HepG2 (cell line): ENCODE data around the gene KIAA1217. TPM values are rescaled to one million over a fixed set of nuclear protein-coding genes. Genes with fewer than 3 reads are reported as not detected.

ENCODE experiments used
- ATAC-seq: fragments of 200-7000 bp; cut with Tn5 transposase; 3 replicates; pipeline ENCODE4 v1.9.1; 2020; ENCODE audit warnings: mild to moderate bottlenecking, moderate library complexity
- BruUV-seq: library from RNA; stranded (reverse); fragments of 400-500 nt; replicated peaks from 2 replicates; lab custom pipeline; 2021; lab: Mats Ljungman, UMichigan
- CTCF ChIA-PET: fragments of 300-600 bp; formaldehyde crosslinking; extraction: SDS; loops from one replicate; lab custom pipeline; 2021; ENCODE audit warnings: low total read pairs, inconsistent platforms, low intra/inter-chr PET ratio; lab: Yijun Ruan, JAX
- POLR2A ChIA-PET: fragments of 350-600 bp; sonication (Branson Sonifier 250); formaldehyde crosslinking; loops from one replicate; lab custom pipeline; 2020; ENCODE audit warnings: antibody characterized with exemption, inconsistent platforms; lab: Yijun Ruan, JAX
- DNase-seq: peaks from one replicate; pipeline ENCODE4 v3.0.0-alpha.2; 2015; ENCODE audit warnings: low spot score
- FAIRE-seq: peaks from 3 replicates; lab custom pipeline; 2011; peaks lifted over from hg19 to GRCh38; lab: Jason Lieb, UNC
- H2AFZ ChIP-seq: one replicate; pipeline ENCODE4 v1.6.1; 2011; ENCODE audit warnings: low read length, inconsistent platforms
- H3K27ac ChIP-seq: fragments of 300-600 bp; 3 replicates; pipeline ENCODE4 v1.8.0; 2011; ENCODE audit warnings: mixed run types, mild to moderate bottlenecking, mixed read lengths, low read length, inconsistent platforms; ENCODE audit not compliant: insufficient read depth; ENCODE audit errors: extremely low read length
- H3K27me3 ChIP-seq, 2 experiments: fragments of 200-600 bp in 1 of 2; 2 replicates in 1 of 2; 3 replicates in 1 of 2; pipeline versions ENCODE4 v1.6.0 to v1.8.0; 2011; ENCODE audit warnings: low read length in 2 of 2, mild to moderate bottlenecking in 2 of 2, moderate library complexity in 2 of 2, inconsistent platforms in 1 of 2; ENCODE audit not compliant: insufficient read depth in 2 of 2, control insufficient read depth in 1 of 2
- H3K36me3 ChIP-seq, 2 experiments: fragments of 200-600 bp in 1 of 2; replicated peaks in 1 of 2; 2 replicates in 1 of 2; 3 replicates in 1 of 2; pipeline versions ENCODE4 v1.5.1 to v1.8.0; 2011; ENCODE audit warnings: low read length in 2 of 2, inconsistent platforms in 1 of 2; ENCODE audit not compliant: insufficient read depth in 2 of 2, control insufficient read depth in 1 of 2
- H3K4me1 ChIP-seq: 2 replicates; pipeline ENCODE4 v1.5.1; 2012; ENCODE audit warnings: low read length, inconsistent platforms; ENCODE audit not compliant: insufficient read depth
- H3K4me2 ChIP-seq: 2 replicates; pipeline ENCODE4 v1.6.0; 2011; ENCODE audit warnings: low read depth, low read length, inconsistent platforms
- H3K4me3 ChIP-seq, 3 experiments: fragments of 200-600 bp in 1 of 3; sonication (generic), shearing (Covaris generic) in 1 of 3; replicated peaks in 1 of 3; 2 replicates each; pipeline ENCODE4 v1.5.1; 2011 to 2016; ENCODE audit warnings: low read length in 3 of 3, inconsistent platforms in 2 of 3, low read depth in 2 of 3, mild to moderate bottlenecking in 2 of 3, control low read depth in 1 of 3, mixed read lengths in 1 of 3; ENCODE audit not compliant: insufficient read depth in 1 of 3
- H3K79me2 ChIP-seq: one replicate; pipeline ENCODE4 v1.6.1; 2011; ENCODE audit warnings: low read length, inconsistent platforms; ENCODE audit not compliant: insufficient read depth
- H3K9ac ChIP-seq: 2 replicates; pipeline ENCODE4 v1.6.0; 2011; ENCODE audit warnings: mild to moderate bottlenecking, low read depth, low read length, inconsistent platforms; ENCODE audit not compliant: insufficient read depth
- H3K9me3 ChIP-seq: 2 replicates; pipeline ENCODE4 v1.5.1; 2012; ENCODE audit warnings: mild to moderate bottlenecking, low read length
- H4K20me1 ChIP-seq: 2 replicates; pipeline ENCODE4 v1.6.0; 2011; ENCODE audit warnings: inconsistent platforms, mild to moderate bottlenecking, low read length, moderate library complexity; ENCODE audit not compliant: insufficient read depth
- ATF5 ChIP-seq: sonication (generic); formaldehyde crosslinking; IDR thresholded peaks from 2 replicates; pipeline ENCODE4 v1.4.0; 2020; ENCODE audit warnings: mild to moderate bottlenecking, low read depth, missing genetic modification reagents
- GMEB1 ChIP-seq: sonication (generic); formaldehyde crosslinking; IDR thresholded peaks from 2 replicates; pipeline ENCODE4 v1.5.1; 2020; ENCODE audit warnings: missing genetic modification reagents, mild to moderate bottlenecking, borderline replicate concordance
- GTF3A ChIP-seq: sonication (generic); formaldehyde crosslinking; conservative IDR thresholded peaks from 2 replicates; pipeline ENCODE4 v1.4.0; 2020; ENCODE audit warnings: mild to moderate bottlenecking, missing genetic modification reagents
- JUNB ChIP-seq: sonication (generic); formaldehyde crosslinking; IDR thresholded peaks from 2 replicates; pipeline ENCODE4 v1.8.0; 2022; ENCODE audit warnings: missing genetic modification reagents, mild to moderate bottlenecking, borderline replicate concordance
- KAT7 ChIP-seq: IDR thresholded peaks from 2 replicates; pipeline ENCODE4 v1.6.1; 2018; ENCODE audit warnings: borderline replicate concordance, missing compliant biosample characterization
- MAF1 ChIP-seq: sonication (generic); formaldehyde crosslinking; IDR thresholded peaks from 2 replicates; pipeline ENCODE4 v1.5.0; 2020; ENCODE audit warnings: missing genetic modification reagents, borderline replicate concordance
- MTERF4 ChIP-seq: sonication (generic); formaldehyde crosslinking; IDR thresholded peaks from 2 replicates; pipeline ENCODE4 v1.8.0; 2023; ENCODE audit warnings: mild to moderate bottlenecking, missing genetic modification reagents
- RORA ChIP-seq: sonication (generic); formaldehyde crosslinking; IDR thresholded peaks from 2 replicates; pipeline ENCODE4 v1.5.0; 2020; ENCODE audit warnings: mild to moderate bottlenecking, missing genetic modification reagents, moderate library complexity
- TGIF2 ChIP-seq: IDR thresholded peaks from 2 replicates; pipeline ENCODE4 v1.6.1; 2016; ENCODE audit warnings: control low read depth, missing compliant biosample characterization
- UBTF ChIP-seq: sonication (generic); formaldehyde crosslinking; IDR thresholded peaks from 2 replicates; pipeline ENCODE4 v1.4.0; 2020; ENCODE audit warnings: mild to moderate bottlenecking, missing genetic modification reagents
- ZBTB7A ChIP-seq: sonication (generic); formaldehyde crosslinking; IDR thresholded peaks from 2 replicates; pipeline ENCODE4 v1.8.0; 2022; ENCODE audit warnings: mild to moderate bottlenecking, missing genetic modification reagents
- ZEB1 ChIP-seq: IDR thresholded peaks from 2 replicates; pipeline ENCODE4 v1.6.1; 2012; ENCODE audit warnings: mild to moderate bottlenecking, low read depth, inconsistent platforms; ENCODE audit not compliant: insufficient replicate concordance
- ZFP41 ChIP-seq: sonication (generic); formaldehyde crosslinking; IDR thresholded peaks from 2 replicates; pipeline ENCODE4 v1.4.0; 2020; ENCODE audit warnings: mild to moderate bottlenecking, missing genetic modification reagents, borderline replicate concordance
- ZNF205 ChIP-seq: IDR thresholded peaks from 2 replicates; pipeline ENCODE4 v1.6.1; 2018; ENCODE audit warnings: missing biosample characterization, missing genetic modification reagents
- ZNF382 ChIP-seq: sonication (generic); formaldehyde crosslinking; IDR thresholded peaks from 2 replicates; pipeline ENCODE4 v1.5.0; 2020; ENCODE audit warnings: missing genetic modification reagents, mild to moderate bottlenecking, borderline replicate concordance
- ZNF510 ChIP-seq: sonication (generic); formaldehyde crosslinking; IDR thresholded peaks from 2 replicates; pipeline ENCODE4 v1.4.0; 2020; ENCODE audit warnings: low read depth, mild to moderate bottlenecking, missing genetic modification reagents
- ZNF800 ChIP-seq: sonication (generic); formaldehyde crosslinking; IDR thresholded peaks from 2 replicates; pipeline ENCODE4 v1.4.0; 2020; ENCODE audit warnings: missing genetic modification reagents
- ZSCAN25 ChIP-seq: sonication (generic); formaldehyde crosslinking; IDR thresholded peaks from 2 replicates; pipeline ENCODE4 v1.8.0; 2022; ENCODE audit warnings: mild to moderate bottlenecking, missing genetic modification reagents
- WGBS: methylation state at CpG from one replicate; pipeline ENCODE4 v1.1.6; 2017; ENCODE audit warnings: low lambda C conversion rate; 5-methylcytosine and 5-hydroxymethylcytosine counted together
- in situ Hi-C: cut with HindIII; loops from 2 replicates; pipeline ENCODE4 v1.10.0; 2017; ENCODE audit warnings: low pct_unique_long_range_greater_than_20kb; ENCODE audit not compliant: extremely low pct_ligation_motif_present
- intact Hi-C: fragments of 100-400 bp; cut with micrococcal nuclease; formaldehyde crosslinking; loops from one replicate; pipeline ENCODE4 v1.10.0; 2022; ENCODE audit not compliant: unreplicated experiment
- polyA plus RNA-seq, 8 experiments: library from polyadenylated mRNA; depleted of rRNA in 3 of 8; stranded (reverse) in 7 of 8; unstranded in 1 of 8; fragments of >200 nt; fragmentation: Illumina TruSeq in 4 of 8; extraction: Trizol in 4 of 8; gene quantifications; 2 replicates each; pipeline versions ENCODE4 v1.2.1 to v1.2.3, GENCODE V29; 2011 to 2016; ENCODE audit warnings: low read depth in 4 of 8, missing spikeins in 1 of 8, mixed read lengths in 1 of 8; ENCODE audit not compliant: insufficient read depth in 1 of 8
- total RNA-seq, 5 experiments: library from RNA; depleted of rRNA; stranded (reverse); fragments of >200 nt; fragmentation: Illumina TruSeq; extraction: Trizol; gene quantifications; 2 replicates each; pipeline ENCODE4 v1.2.3, GENCODE V29; 2016; ENCODE audit warnings: low read depth in 1 of 5

KIAA1217 gene
- total and polyA plus RNA-seq, 2 of the 13 experiments (the other 11 are each of a cell fraction or from before 2014, with no cell fraction given), result 4.6 to 10.9 TPM

GRCh38 chr10:24246365-24246764 lies 37.4 kb downstream of the KIAA1217 start:
- WGBS, result 86% methylated on average over 5 of the region's 5 CpGs
- CTCF ChIA-PET, result no interaction called here
- ATAC-seq, result no peak

More at GRCh38 chr10:24246365-24246764, 37.4 kb downstream of the KIAA1217 start:
- Histone ChIP-seq H3K36me3 (peaks cover 2 to 5% of the 10 kb centered on the region in 2 experiments; a peak in 2 of 5 replicates), H3K9me3 (no peaks in the 10 kb centered on the region), H3K9ac (no peak overlapping the region), H3K79me2 (no peaks in the 10 kb centered on the region), H2AFZ (no peak overlapping the region), H3K4me3 (no peak overlapping the region)
- POLR2A ChIA-PET, result no interaction called here
- TF ChIP-seq ZNF800 (no peak), TGIF2 (CRISPR knock-in tag) (no peak), ZNF205 (no peak), KAT7 (CRISPR knock-in tag) (no peak), ZBTB7A (CRISPR knock-in tag) (no peak), ZSCAN25 (no peak), JUNB (CRISPR knock-in tag) (no peak), UBTF (CRISPR knock-in tag) (no peak), ZFP41 (CRISPR knock-in tag) (no peak), ATF5 (no peak), MAF1 (no peak), ZEB1 (no peak), GMEB1 (CRISPR knock-in tag) (no peak), GTF3A (CRISPR knock-in tag) (no peak), ZNF510 (no peak), ZNF382 (no peak), MTERF4 (CRISPR knock-in tag) (no peak), RORA (CRISPR knock-in tag) (no peak)
- TF ChIP-seq, all 625 proteins: peak for 0
- in situ Hi-C loops, result no loop called here
- Histone ChIP-seq H4K20me1 (no peaks in the 10 kb centered on the region), H3K4me1 (no peaks in the 10 kb centered on the region), H3K4me2 (no peak overlapping the region), H3K27me3 (no peaks in the 10 kb centered on the region), H3K27ac (no peak overlapping the region)
- DNase-seq, result no peak
- no TSS peak for BruUV-seq
- no peak for FAIRE-seq
- intact Hi-C loops, result no loop called here
